Measurements from ENCODE around the gene EIF5B. TPM values are rescaled to one million over a fixed set of nuclear protein-coding genes. Genes with fewer than 3 reads are reported as not detected.

EIF5B gene
- polyA plus RNA-seq, 3 donors, result 0.58 to 3.2 (median 1.5) TPM

DNA sequence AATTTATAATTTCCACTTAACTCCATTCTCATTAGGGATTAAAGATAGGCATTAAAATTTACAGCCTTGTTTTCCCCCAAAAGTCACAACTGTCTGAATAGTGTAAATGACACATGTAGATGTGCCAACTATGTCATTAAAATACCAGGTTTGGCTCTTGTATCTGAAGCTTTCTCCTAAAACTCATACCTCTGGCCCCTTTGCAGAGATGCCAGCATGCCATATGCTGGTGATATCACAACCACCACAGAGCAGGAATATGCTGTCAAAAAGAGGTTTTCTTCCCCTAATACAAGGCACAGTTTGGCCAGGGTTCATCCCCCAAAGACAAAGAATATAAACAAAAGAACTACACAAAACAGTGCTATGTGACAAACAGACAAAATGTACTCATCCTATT lies 87.2 kb downstream of the EIF5B start:
- TF ChIP-seq CTCF (IDR thresholded peaks at IDR 0.05), result no peak
- no peaks in the 10 kb centered on the region for H3K4me1 Mint-ChIP-seq
- H4K20me1 ChIP-seq (ENCODE audit: insufficient read depth, low read length), result no peaks in the 10 kb centered on the region
- intact Hi-C loops (cut with micrococcal nuclease), result no loop called here
- no peak overlapping the region for H3K27ac Mint-ChIP-seq
- H2AFZ ChIP-seq (ENCODE audit: insufficient read depth, low read depth, low read length, poor library complexity, severe bottlenecking), result no peak overlapping the region
- peaks cover 82 to 100% of the 10 kb centered on the region in 2 donors for H3K36me3 ChIP-seq (replicated peaks in 1 of 2; ENCODE audit: control insufficient read depth in 1 of 2, insufficient read depth in 2 of 2, low read length in 2 of 2)
- H3K4me2 ChIP-seq (replicated peaks; ENCODE audit: extremely low read depth, low read length, poor library complexity, severe bottlenecking), result no peak overlapping the region
- H3K9me3 ChIP-seq (replicated peaks in 1 of 2; ENCODE audit: control insufficient read depth in 1 of 2, insufficient read depth in 1 of 2, low read length in 2 of 2), result no peaks in the 10 kb centered on the region
- no peak overlapping the region for H3K4me3 Mint-ChIP-seq
- H3K36me3 Mint-ChIP-seq, result peaks cover 78 to 80% of the 10 kb centered on the region in 2 donors
- no peaks in the 10 kb centered on the region for H3K4me1 ChIP-seq (ENCODE audit: control insufficient read depth in 1 of 2, insufficient read depth in 2 of 2, low read length in 2 of 2)
- H3K9ac ChIP-seq (ENCODE audit: insufficient read depth, low read length, poor library complexity, severe bottlenecking), result no peak overlapping the region
- H3K27me3 ChIP-seq (ENCODE audit: control insufficient read depth in 2 of 2, insufficient read depth in 2 of 2, low read length in 2 of 2), result no peaks in the 10 kb centered on the region
- H3K27me3 Mint-ChIP-seq (ENCODE audit: low read depth in 3 of 3), result no peaks in the 10 kb centered on the region
- H3K4me3 ChIP-seq (replicated peaks in 1 of 3; ENCODE audit: low read depth in 2 of 3, low read length in 3 of 3), result no peak overlapping the region
- H3K79me2 ChIP-seq (ENCODE audit: insufficient read depth, low read length), result no peaks in the 10 kb centered on the region
- no peaks in the 10 kb centered on the region for H3K9me3 Mint-ChIP-seq
- DNase-seq, result no peak
- H3K27ac ChIP-seq (ENCODE audit: low read depth in 1 of 2, low read length in 2 of 2), result no peak overlapping the region

DNA sequence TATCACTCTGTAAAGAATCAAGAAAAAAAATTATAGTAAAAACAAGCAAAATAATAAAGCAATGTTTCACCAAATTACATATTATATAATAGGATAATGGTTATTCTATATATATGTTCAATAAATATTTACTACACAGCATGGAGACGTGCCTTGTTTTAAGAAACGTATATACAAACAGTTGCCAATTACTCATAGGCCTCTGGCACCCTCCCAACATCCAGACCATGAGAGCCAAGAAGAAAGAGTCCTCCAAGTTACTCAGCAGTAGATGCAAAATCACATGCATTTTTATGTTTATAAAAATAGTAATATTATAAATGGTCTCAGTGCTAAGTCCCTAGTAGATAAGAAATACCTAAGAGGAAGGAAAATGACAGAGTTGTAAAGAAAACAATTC lies 87.8 kb downstream of the EIF5B start:
- no CpG with 5 or more reads among the region's 2 CpGs for WGBS (ENCODE audit: insufficient coverage)
- Mint-ChIP-seq H3K36me3 (peaks cover 75 to 79% of the 10 kb centered on the region in 2 donors), H3K4me3 (no peak overlapping the region)

More for the DNA sequence above, 87.8 kb downstream of the EIF5B start:
- H3K27me3 Mint-ChIP-seq (ENCODE audit: low read depth in 3 of 3), result no peaks in the 10 kb centered on the region
- no peaks in the 10 kb centered on the region for H3K9me3 Mint-ChIP-seq
- no peak for TF ChIP-seq CTCF (IDR thresholded peaks at IDR 0.05)
- Histone ChIP-seq H3K4me1 (ENCODE audit: control insufficient read depth in 1 of 2, insufficient read depth in 2 of 2, low read length in 2 of 2) (no peaks in the 10 kb centered on the region), H3K27me3 (ENCODE audit: control insufficient read depth in 2 of 2, insufficient read depth in 2 of 2, low read length in 2 of 2) (no peaks in the 10 kb centered on the region), H3K36me3 (replicated peaks in 1 of 2; ENCODE audit: control insufficient read depth in 1 of 2, insufficient read depth in 2 of 2, low read length in 2 of 2) (peaks cover 81 to 100% of the 10 kb centered on the region in 2 donors), H2AFZ (ENCODE audit: insufficient read depth, low read depth, low read length, poor library complexity, severe bottlenecking) (no peak overlapping the region), H3K4me2 (replicated peaks; ENCODE audit: extremely low read depth, low read length, poor library complexity, severe bottlenecking) (no peak overlapping the region), H3K4me3 (replicated peaks in 1 of 3; ENCODE audit: low read depth in 2 of 3, low read length in 3 of 3) (no peak overlapping the region), H3K9me3 (replicated peaks in 1 of 2; ENCODE audit: control insufficient read depth in 1 of 2, insufficient read depth in 1 of 2, low read length in 2 of 2) (no peaks in the 10 kb centered on the region), H3K9ac (ENCODE audit: insufficient read depth, low read length, poor library complexity, severe bottlenecking) (no peak overlapping the region), H3K27ac (ENCODE audit: low read depth in 1 of 2, low read length in 2 of 2) (no peak overlapping the region), H4K20me1 (ENCODE audit: insufficient read depth, low read length) (no peaks in the 10 kb centered on the region), H3K79me2 (ENCODE audit: insufficient read depth, low read length) (no peaks in the 10 kb centered on the region)
- intact Hi-C loops (cut with micrococcal nuclease), result no loop called here
- H3K27ac Mint-ChIP-seq, result no peak overlapping the region
- no peak for DNase-seq
- no peaks in the 10 kb centered on the region for H3K4me1 Mint-ChIP-seq

Measured in CD14-positive monocyte (primary cell).